OCI-LY7 (cell line): ENCODE results near the gene SLC2A13.

Source experiments
- CTCF ChIP-seq: fragments of 200-600 bp; sonication (generic); conservative IDR thresholded peaks from 2 replicates; pipeline ENCODE4 v1.5.1; 2014; ENCODE audit warnings: mild to moderate bottlenecking, antibody characterized with exemption, low read length, moderate library complexity, mixed read lengths
- EZH2phosphoT487 ChIP-seq: fragments of 200-600 bp; sonication (generic); IDR thresholded peaks from 2 replicates; pipeline ENCODE4 v1.6.1; 2018; ENCODE audit warnings: low read depth, borderline replicate concordance, mild to moderate bottlenecking, mixed run types, antibody characterized with exemption, low read length, moderate library complexity, mixed read lengths

GRCh38 chr12:39958377-39958776 lies 147.5 kb downstream of the SLC2A13 start:
- TF ChIP-seq CTCF (peak; percentile 65; the same call in 1 of the 2 replicates), EZH2phosphoT487 (no peak)
